Nephron (organoid): ENCODE results near the gene CCDC93.

Experiments
- H3K27ac Mint-ChIP-seq, 3 experiments: 2 replicates each; pipeline ENCODE4 v1.8.0; 2020; ENCODE audit warnings: mixed read lengths in 3 of 3, mild to moderate bottlenecking in 2 of 3, moderate library complexity in 1 of 3
- H3K27me3 Mint-ChIP-seq: 2 replicates; pipeline ENCODE4 v1.8.0; 2021; ENCODE audit warnings: low read depth, mild to moderate bottlenecking, moderate library complexity, mixed read lengths
- H3K36me3 Mint-ChIP-seq: 2 replicates; pipeline ENCODE4 v1.8.0; 2020; ENCODE audit warnings: low read depth, mixed read lengths
- H3K4me1 Mint-ChIP-seq: 2 replicates; pipeline ENCODE4 v1.8.0; 2020; ENCODE audit warnings: mixed read lengths
- H3K4me3 Mint-ChIP-seq, 3 experiments: 2 replicates each; pipeline ENCODE4 v1.8.0; 2020; ENCODE audit warnings: mild to moderate bottlenecking in 3 of 3, mixed read lengths in 3 of 3, moderate library complexity in 2 of 3
- H3K9me3 Mint-ChIP-seq: 2 replicates; pipeline ENCODE4 v1.8.0; 2020; ENCODE audit warnings: mixed read lengths
- CTCF ChIP-seq, 3 experiments: fragments of 200-600 bp; sonication (generic); IDR thresholded peaks; one replicate each; pipeline ENCODE4 v1.5.0; 2021; ENCODE audit warnings: antibody characterized with exemption in 3 of 3; ENCODE audit not compliant: unreplicated experiment in 3 of 3

CCDC93 gene

GRCh38 chr2:118000041-118000440, 13.8 kb downstream of the CCDC93 start:
- Mint-ChIP-seq H3K9me3 (no peaks in the 10 kb centered on the region), H3K4me3 (no peak overlapping the region), H3K27ac (no peak overlapping the region), H3K36me3 (peaks cover 49% of the 10 kb centered on the region), H3K4me1 (no peaks in the 10 kb centered on the region), H3K27me3 (no peaks in the 10 kb centered on the region)
- no peak for TF ChIP-seq CTCF (IDR thresholded peaks at IDR 0.05; ENCODE audit: unreplicated experiment in 3 of 3)

- H3K27me3 Mint-ChIP-seq: no peaks in the 10 kb centered on the region
- H3K9me3 Mint-ChIP-seq: no peaks in the 10 kb centered on the region
- H3K4me1 Mint-ChIP-seq: no peaks in the 10 kb centered on the region
- no peak overlapping the region for H3K27ac Mint-ChIP-seq
- H3K4me3 Mint-ChIP-seq: no peak overlapping the region
- TF ChIP-seq CTCF (IDR thresholded peaks at IDR 0.05; ENCODE audit: unreplicated experiment in 3 of 3): no peak
- H3K36me3 Mint-ChIP-seq: peaks cover 53% of the 10 kb centered on the region
Observed at GRCh38 chr2:117997872-117998454, 15.9 kb downstream of the CCDC93 start.

GRCh38 chr2:117996525-117996924, 17.3 kb downstream of the CCDC93 start:
- TF ChIP-seq CTCF (IDR thresholded peaks at IDR 0.05; ENCODE audit: unreplicated experiment in 3 of 3): no peak
- H3K27me3 Mint-ChIP-seq: no peaks in the 10 kb centered on the region
- no peaks in the 10 kb centered on the region for H3K4me1 Mint-ChIP-seq
- H3K27ac Mint-ChIP-seq: no peak overlapping the region
- H3K4me3 Mint-ChIP-seq: no peak overlapping the region
- no peaks in the 10 kb centered on the region for H3K9me3 Mint-ChIP-seq
- peaks cover 61% of the 10 kb centered on the region for H3K36me3 Mint-ChIP-seq

GRCh38 chr2:117994729-117995128, 19.1 kb downstream of the CCDC93 start:
- H3K4me1 Mint-ChIP-seq: no peaks in the 10 kb centered on the region
- TF ChIP-seq CTCF (IDR thresholded peaks at IDR 0.05; ENCODE audit: unreplicated experiment in 3 of 3): no peak
- H3K4me3 Mint-ChIP-seq: no peak overlapping the region
- peaks cover 62% of the 10 kb centered on the region for H3K36me3 Mint-ChIP-seq
- no peak overlapping the region for H3K27ac Mint-ChIP-seq
- H3K9me3 Mint-ChIP-seq: no peaks in the 10 kb centered on the region
- no peaks in the 10 kb centered on the region for H3K27me3 Mint-ChIP-seq

- H3K27ac Mint-ChIP-seq: no peak overlapping the region
- no peaks in the 10 kb centered on the region for H3K27me3 Mint-ChIP-seq
- TF ChIP-seq CTCF (IDR thresholded peaks at IDR 0.05; ENCODE audit: unreplicated experiment in 3 of 3): no peak
- H3K4me1 Mint-ChIP-seq: no peaks in the 10 kb centered on the region
- peaks cover 36% of the 10 kb centered on the region for H3K36me3 Mint-ChIP-seq
- no peak overlapping the region for H3K4me3 Mint-ChIP-seq
- H3K9me3 Mint-ChIP-seq: no peaks in the 10 kb centered on the region
Observed at GRCh38 chr2:117989854-117990438, 23.9 kb downstream of the CCDC93 start.

GRCh38 chr2:117987121-117987520, 26.7 kb downstream of the CCDC93 start:
- Mint-ChIP-seq H3K4me1 (no peaks in the 10 kb centered on the region), H3K9me3 (no peaks in the 10 kb centered on the region), H3K27ac (no peak overlapping the region), H3K36me3 (peaks cover 25% of the 10 kb centered on the region), H3K4me3 (no peak overlapping the region), H3K27me3 (no peaks in the 10 kb centered on the region)
- no peak for TF ChIP-seq CTCF (IDR thresholded peaks at IDR 0.05; ENCODE audit: unreplicated experiment in 3 of 3)
